Activated T-helper 17 cell treated with anti-CD3 and anti-CD28 coated beads, Interleukin-2, amount 50 U/mL, for 72 hours (primary cell): ENCODE results near the gene TMPRSS9. TPM values are rescaled to one million over a fixed set of nuclear protein-coding genes. Genes with fewer than 3 reads are reported as not detected.
"Not testable (repeated sequence)": the region's sequence is repeated elsewhere in the genome, so short reads cannot be mapped to it uniquely, and the experiment has no call there.

Source experiments
- ATAC-seq: fragments of 150-1000 bp; cut with Tn5 transposase; replicated peaks from 2 replicates; pipeline ENCODE4 v1.10.0; 2021; ENCODE audit warnings: mild to moderate bottlenecking, moderate library complexity
- H3K27ac Mint-ChIP-seq: one replicate; pipeline ENCODE4 v1.8.0; 2022; ENCODE audit warnings: mixed read lengths
- H3K27me3 Mint-ChIP-seq: one replicate; pipeline ENCODE4 v1.8.0; 2022; ENCODE audit warnings: mixed read lengths
- H3K36me3 Mint-ChIP-seq: one replicate; pipeline ENCODE4 v1.8.0; 2022; ENCODE audit warnings: low read depth, mild to moderate bottlenecking, mixed read lengths
- H3K4me1 Mint-ChIP-seq: one replicate; pipeline ENCODE4 v1.8.0; 2022; ENCODE audit warnings: mixed read lengths
- H3K4me3 Mint-ChIP-seq: one replicate; pipeline ENCODE4 v1.8.0; 2022; ENCODE audit warnings: mild to moderate bottlenecking, mixed read lengths
- H3K9me3 Mint-ChIP-seq: one replicate; pipeline ENCODE4 v1.8.0; 2022; ENCODE audit warnings: mixed read lengths
- total RNA-seq, 2 donors: library from RNA; stranded (reverse); gene quantifications; one replicate each; pipeline ENCODE4 v1.2.3, GENCODE V29; 2022

The TMPRSS9 gene
- total RNA-seq, 2 donors from 2014 or later: not detected

GRCh38 chr19:2443785-2444182 lies 83.7 kb downstream of the TMPRSS9 start:
- H3K9me3 Mint-ChIP-seq: no peaks in the 10 kb centered on the region
- H3K27me3 Mint-ChIP-seq: no peaks in the 10 kb centered on the region
- peaks cover 5% of the 10 kb centered on the region for H3K4me1 Mint-ChIP-seq
- no peak for ATAC-seq
- H3K4me3 Mint-ChIP-seq: no peak overlapping the region
- peaks cover 32% of the 10 kb centered on the region for H3K36me3 Mint-ChIP-seq
- H3K27ac Mint-ChIP-seq: no peak overlapping the region

GRCh38 chr19:2444251-2445002 lies 84.4 kb downstream of the TMPRSS9 start:
- no peak overlapping the region for H3K4me3 Mint-ChIP-seq
- no peaks in the 10 kb centered on the region for H3K27me3 Mint-ChIP-seq
- H3K27ac Mint-ChIP-seq: no peak overlapping the region
- no peak for ATAC-seq
- peaks cover 5% of the 10 kb centered on the region for H3K4me1 Mint-ChIP-seq
- peaks cover 32% of the 10 kb centered on the region for H3K36me3 Mint-ChIP-seq
- no peaks in the 10 kb centered on the region for H3K9me3 Mint-ChIP-seq

DNA sequence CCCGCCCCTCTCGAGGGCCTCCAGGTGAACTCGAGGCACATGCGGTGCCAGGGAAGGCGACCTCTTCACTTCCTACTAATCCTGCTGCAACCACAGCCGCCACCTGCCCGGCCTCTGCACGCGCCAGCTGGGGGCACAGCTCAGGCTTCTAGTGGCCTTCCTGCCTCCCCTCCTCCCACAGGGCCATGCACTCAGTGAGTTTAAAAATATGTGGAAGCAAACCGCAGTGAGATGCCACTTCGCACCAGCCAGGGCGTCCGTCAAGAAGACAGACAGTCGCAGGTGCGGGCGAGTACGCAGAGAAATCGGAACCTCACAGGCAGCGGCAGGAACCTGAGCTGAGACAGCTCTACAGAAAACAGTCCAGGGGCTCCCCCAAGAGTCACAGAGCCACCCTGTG lies 86.3 kb downstream of the TMPRSS9 start:
- no peaks in the 10 kb centered on the region for H3K9me3 Mint-ChIP-seq
- H3K27ac Mint-ChIP-seq: peak overlapping the region; percentile 16
- H3K36me3 Mint-ChIP-seq: peaks cover 21% of the 10 kb centered on the region
- no peaks in the 10 kb centered on the region for H3K27me3 Mint-ChIP-seq
- ATAC-seq: no peak
- H3K4me3 Mint-ChIP-seq: no peak overlapping the region
- no peaks in the 10 kb centered on the region for H3K4me1 Mint-ChIP-seq

GRCh38 chr19:2449019-2449418 lies 89.0 kb downstream of the TMPRSS9 start:
- Mint-ChIP-seq H3K27me3 (no peaks in the 10 kb centered on the region), H3K9me3 (no peaks in the 10 kb centered on the region), H3K27ac (no peak overlapping the region), H3K4me1 (no peaks in the 10 kb centered on the region), H3K36me3 (peaks cover 5% of the 10 kb centered on the region), H3K4me3 (no peak overlapping the region)
- no peak for ATAC-seq

DNA sequence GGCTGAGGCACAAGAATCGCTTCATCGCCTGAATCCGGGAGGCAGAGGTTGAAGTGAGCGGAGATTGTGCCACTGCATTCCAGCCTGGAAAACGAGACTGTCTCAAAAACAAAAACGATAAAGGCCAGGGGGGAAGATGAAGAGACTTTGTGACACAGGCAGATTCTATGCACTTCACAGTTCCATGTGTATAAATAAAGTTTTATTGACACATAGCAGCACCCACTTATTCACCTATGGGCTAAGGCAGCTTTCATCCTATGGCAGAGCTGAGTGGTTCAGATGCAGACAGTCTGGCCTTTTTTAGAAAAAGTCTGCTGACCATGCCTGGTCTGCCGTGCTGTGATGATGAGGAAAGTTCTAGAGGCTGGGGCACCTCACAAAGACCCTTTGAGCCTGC lies 91.1 kb downstream of the TMPRSS9 start:
- H3K27me3 Mint-ChIP-seq: no peaks in the 10 kb centered on the region
- H3K4me1 Mint-ChIP-seq: no peaks in the 10 kb centered on the region
- H3K27ac Mint-ChIP-seq: no peak overlapping the region
- H3K36me3 Mint-ChIP-seq: no peaks in the 10 kb centered on the region
- no peak for ATAC-seq
- no peaks in the 10 kb centered on the region for H3K9me3 Mint-ChIP-seq
- H3K4me3 Mint-ChIP-seq: no peak overlapping the region

DNA sequence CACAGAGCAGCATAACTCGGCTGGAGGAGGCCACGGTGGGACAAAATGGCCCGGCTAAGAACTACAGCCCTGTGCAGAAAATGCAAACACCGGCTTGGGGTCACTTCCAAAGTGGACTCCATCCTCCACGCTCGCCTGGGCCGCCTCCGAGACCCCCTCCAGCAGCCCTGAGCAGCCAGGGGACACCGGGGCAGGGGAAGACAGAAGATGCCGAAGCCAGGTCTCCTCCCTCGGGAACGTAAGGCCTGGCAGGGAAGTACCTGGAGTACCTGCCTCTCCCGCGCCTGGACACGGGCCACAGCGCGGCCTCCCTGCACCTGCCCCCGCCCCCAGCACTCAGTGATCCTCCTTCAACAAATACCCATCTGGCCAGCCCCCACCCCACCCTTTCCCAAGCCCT lies 91.7 kb downstream of the TMPRSS9 start:
- H3K27me3 Mint-ChIP-seq: no peaks in the 10 kb centered on the region
- ATAC-seq: no peak
- no peak overlapping the region for H3K4me3 Mint-ChIP-seq
- no peaks in the 10 kb centered on the region for H3K36me3 Mint-ChIP-seq
- no peaks in the 10 kb centered on the region for H3K9me3 Mint-ChIP-seq
- no peak overlapping the region for H3K27ac Mint-ChIP-seq
- no peaks in the 10 kb centered on the region for H3K4me1 Mint-ChIP-seq

DNA sequence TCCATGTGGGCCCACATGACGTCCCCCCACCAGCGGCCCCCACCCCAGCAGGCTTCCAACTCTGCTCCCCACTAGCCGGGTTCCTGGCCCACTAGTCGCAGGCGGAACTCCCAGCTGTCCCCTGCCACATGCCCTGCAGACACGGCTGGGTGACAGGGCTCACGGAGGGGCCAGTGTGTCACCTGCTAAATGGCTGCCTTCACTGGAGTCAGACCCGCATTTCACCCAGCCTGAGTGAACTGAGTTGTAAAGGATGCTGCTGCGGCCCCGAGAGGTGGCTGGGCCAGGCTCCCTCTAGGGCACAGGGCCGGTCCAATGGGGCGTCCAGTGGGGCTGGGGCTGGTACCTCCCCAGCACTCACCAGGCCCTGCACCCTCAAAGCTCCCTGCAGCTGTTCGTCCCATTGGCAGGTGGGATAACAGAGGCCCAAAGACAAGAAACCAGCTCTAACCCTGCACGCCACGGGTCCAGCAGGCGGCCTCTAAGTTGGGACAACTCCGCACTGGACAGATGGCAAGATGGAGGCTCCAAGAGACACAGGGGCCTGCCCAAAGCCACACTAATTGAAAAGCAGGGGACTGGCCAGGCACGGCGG lies 93.5 kb downstream of the TMPRSS9 start:
- H3K27me3 Mint-ChIP-seq: no peaks in the 10 kb centered on the region
- H3K27ac Mint-ChIP-seq: no peak overlapping the region
- no peak for ATAC-seq
- no peaks in the 10 kb centered on the region for H3K4me1 Mint-ChIP-seq
- no peaks in the 10 kb centered on the region for H3K9me3 Mint-ChIP-seq
- H3K36me3 Mint-ChIP-seq: no peaks in the 10 kb centered on the region
- H3K4me3 Mint-ChIP-seq: no peak overlapping the region

DNA sequence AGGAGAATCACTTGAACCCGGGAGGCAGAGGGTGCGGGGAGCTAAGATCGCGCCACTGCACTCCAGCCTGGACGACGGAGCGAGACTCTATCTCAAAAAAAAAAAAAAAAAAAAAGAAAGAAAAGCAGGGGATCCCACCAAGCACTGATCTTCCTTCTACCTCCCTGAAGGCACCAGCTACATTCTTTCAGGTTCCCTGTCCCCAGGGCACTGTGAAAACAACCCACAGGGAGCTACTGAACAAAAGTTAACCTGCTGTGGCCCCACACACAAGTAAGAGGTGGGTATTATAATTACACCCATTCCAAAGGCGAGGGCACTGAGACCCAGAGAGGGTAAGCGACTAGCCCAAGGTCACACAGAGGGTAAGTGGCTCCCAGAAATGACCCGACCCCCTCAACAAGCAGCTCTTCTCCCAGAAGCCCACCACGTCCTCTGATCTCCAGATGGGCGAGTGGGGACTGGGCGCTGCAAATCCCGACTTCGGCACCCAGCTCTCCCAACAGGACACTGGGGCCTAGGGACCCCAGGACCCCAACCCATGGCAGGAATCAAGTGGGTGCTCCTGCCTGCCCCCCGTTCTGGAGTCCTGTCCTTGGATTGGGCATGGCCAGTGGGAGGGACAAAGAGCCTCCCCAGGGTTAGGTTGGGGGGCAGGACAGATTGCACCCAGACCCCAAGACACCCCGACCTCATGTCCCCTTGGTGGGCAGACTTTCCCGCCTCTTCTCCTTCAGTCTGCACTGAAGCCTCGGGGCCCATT lies 94.3 kb downstream of the TMPRSS9 start:
- Mint-ChIP-seq H3K4me3 (peak overlapping the region; percentile 84), H3K36me3 (no peaks in the 10 kb centered on the region), H3K4me1 (no peaks in the 10 kb centered on the region), H3K27ac (peak overlapping the region; percentile 73), H3K9me3 (no peaks in the 10 kb centered on the region), H3K27me3 (no peaks in the 10 kb centered on the region)
- ATAC-seq: no peak

DNA sequence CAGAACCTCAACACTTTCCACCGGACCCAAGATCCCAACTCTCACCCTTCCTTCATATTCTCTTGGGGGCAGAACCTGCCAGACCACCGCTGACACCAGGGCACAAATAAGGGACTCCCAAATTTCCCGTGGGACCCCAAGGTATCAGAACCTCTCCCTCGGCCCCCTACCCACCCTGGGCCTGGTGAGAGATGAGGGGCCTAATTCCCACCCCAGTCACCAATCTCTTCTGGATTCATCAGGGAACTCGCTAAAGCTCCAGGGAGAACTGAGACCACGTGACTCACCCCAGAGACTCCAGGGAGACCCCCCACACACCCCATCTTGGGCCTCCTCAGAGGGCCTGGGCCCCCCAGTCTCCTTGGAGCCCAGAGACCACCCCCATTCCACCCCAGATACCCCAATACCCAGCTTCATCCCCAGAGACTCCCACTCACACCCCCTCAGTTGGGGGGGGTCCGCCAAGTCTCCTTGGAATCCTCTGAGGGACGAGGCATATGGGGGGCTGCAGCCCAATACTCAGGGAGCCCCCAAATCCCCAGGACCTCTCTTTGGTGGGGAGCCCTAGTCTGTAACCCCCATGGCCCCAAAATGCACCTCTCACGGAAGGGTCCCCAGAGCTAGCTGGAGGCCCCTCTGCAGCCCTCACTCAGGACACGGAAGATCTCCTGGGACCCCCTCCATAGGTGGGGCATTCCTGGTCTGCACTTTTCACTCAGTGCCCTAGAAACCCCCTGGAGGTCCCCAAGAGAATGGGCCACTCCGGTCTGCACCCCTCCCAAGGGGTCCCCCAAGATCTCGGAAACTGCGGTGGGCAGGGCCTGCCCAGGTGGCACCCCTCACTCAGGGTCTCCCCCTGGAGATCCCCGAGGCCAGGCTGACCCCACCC lies 95.1 kb downstream of the TMPRSS9 start:
- ATAC-seq: no peak

GRCh38 chr19:2455851-2456570 lies 95.9 kb downstream of the TMPRSS9 start:
- ATAC-seq: peak; percentile 49
- peak overlapping the region; percentile 84 for H3K4me3 Mint-ChIP-seq
- no peaks in the 10 kb centered on the region for H3K27me3 Mint-ChIP-seq
- H3K27ac Mint-ChIP-seq: no peak overlapping the region
- no peaks in the 10 kb centered on the region for H3K36me3 Mint-ChIP-seq
- no peaks in the 10 kb centered on the region for H3K9me3 Mint-ChIP-seq
- H3K4me1 Mint-ChIP-seq: no peaks in the 10 kb centered on the region

More for the DNA sequence above, 95.1 kb downstream of the TMPRSS9 start:
- Mint-ChIP-seq H3K27ac (peak overlapping the region; percentile 73), H3K36me3 (no peaks in the 10 kb centered on the region), H3K4me1 (no peaks in the 10 kb centered on the region), H3K9me3 (no peaks in the 10 kb centered on the region), H3K27me3 (no peaks in the 10 kb centered on the region), H3K4me3 (peak overlapping the region; percentile 84)

GRCh38 chr19:2457394-2458037 lies 97.5 kb downstream of the TMPRSS9 start:
- Mint-ChIP-seq H3K4me1 (no peaks in the 10 kb centered on the region), H3K4me3 (peak overlapping the region; percentile 84), H3K27me3 (no peaks in the 10 kb centered on the region), H3K9me3 (no peaks in the 10 kb centered on the region), H3K36me3 (no peaks in the 10 kb centered on the region), H3K27ac (peak overlapping the region; percentile 51)
- ATAC-seq: no peak

DNA sequence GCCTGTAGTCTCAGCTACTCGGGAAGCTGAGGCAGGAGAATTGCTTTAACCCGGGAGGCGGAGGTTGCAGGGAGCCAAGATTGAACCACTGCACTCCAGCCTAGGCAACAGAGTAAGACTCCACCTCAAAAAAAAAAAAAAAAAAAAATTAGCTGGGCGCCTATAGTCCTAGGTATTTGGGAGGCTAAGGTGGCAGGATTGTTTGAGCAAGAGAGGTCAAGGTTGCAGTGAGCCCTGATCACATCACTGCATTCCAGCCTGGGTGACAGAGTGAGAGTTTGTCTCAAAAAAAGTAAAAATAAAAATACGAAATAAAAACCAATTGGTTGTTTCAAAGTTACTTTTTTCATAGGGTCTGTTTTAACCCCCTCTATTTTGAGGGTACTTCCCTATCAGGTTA lies 98.0 kb downstream of the TMPRSS9 start:
- H3K4me3 Mint-ChIP-seq: no peak overlapping the region
- H3K27me3 Mint-ChIP-seq: no peaks in the 10 kb centered on the region
- ATAC-seq: no peak
- H3K9me3 Mint-ChIP-seq: no peaks in the 10 kb centered on the region
- no peaks in the 10 kb centered on the region for H3K4me1 Mint-ChIP-seq
- no peaks in the 10 kb centered on the region for H3K36me3 Mint-ChIP-seq
- H3K27ac Mint-ChIP-seq: no peak overlapping the region

DNA sequence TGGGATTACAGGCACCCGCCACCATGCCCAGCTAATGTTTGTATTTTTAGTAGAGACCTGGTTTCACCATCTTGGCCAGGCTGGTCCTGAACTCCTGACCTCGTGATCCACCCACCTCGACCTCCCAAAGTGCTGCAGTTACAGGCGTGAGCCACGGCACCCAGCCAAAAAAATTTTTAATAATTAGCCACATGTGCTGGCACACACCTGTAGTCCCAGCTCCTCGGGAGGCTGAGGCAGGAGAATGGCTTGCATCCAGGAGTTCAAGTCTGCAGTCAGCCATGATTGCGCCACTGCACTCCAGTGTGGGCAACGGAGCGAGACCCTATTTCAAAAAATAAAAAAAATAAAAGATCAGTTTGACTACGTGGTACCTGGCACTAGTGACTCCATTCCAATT lies 98.7 kb downstream of the TMPRSS9 start:
- not testable (repeated sequence) for ATAC-seq, H3K36me3 Mint-ChIP-seq, H3K4me1 Mint-ChIP-seq, H3K4me3 Mint-ChIP-seq, H3K9me3 Mint-ChIP-seq, H3K27ac Mint-ChIP-seq, H3K27me3 Mint-ChIP-seq
